Esophagus muscularis mucosa (tissue), 4 donors: ENCODE data around the gene F10.

Source experiments
- EP300 ChIP-seq: sonication (generic); formaldehyde crosslinking; IDR thresholded peaks from one replicate; pipeline ENCODE4 v1.6.1; 2017; ENCODE audit warnings: antibody characterized with exemption
- POLR2A ChIP-seq: fragments of 450-650 bp; IDR thresholded peaks from one replicate; pipeline ENCODE4 v1.6.1; 2017; ENCODE audit warnings: antibody characterized with exemption, moderate library complexity, mild to moderate bottlenecking, low read depth
- POLR2AphosphoS5 ChIP-seq, 2 donors: sonication (generic); formaldehyde crosslinking; IDR thresholded peaks; one replicate each; pipeline ENCODE4 v1.6.1; 2017; ENCODE audit warnings: antibody characterized with exemption in 2 of 2
- TF ChIP-seq, protein P1 (sequence below), 3 experiments: fragments of 200-600 bp in 2 of 3; fragments of 450-650 bp in 1 of 3; sonication (generic) in 2 of 3; IDR thresholded peaks; one replicate each; pipeline ENCODE4 v1.5.1; 2017 to 2019; ENCODE audit warnings: antibody characterized with exemption in 3 of 3, mild to moderate bottlenecking in 2 of 3, moderate library complexity in 1 of 3

DNA sequence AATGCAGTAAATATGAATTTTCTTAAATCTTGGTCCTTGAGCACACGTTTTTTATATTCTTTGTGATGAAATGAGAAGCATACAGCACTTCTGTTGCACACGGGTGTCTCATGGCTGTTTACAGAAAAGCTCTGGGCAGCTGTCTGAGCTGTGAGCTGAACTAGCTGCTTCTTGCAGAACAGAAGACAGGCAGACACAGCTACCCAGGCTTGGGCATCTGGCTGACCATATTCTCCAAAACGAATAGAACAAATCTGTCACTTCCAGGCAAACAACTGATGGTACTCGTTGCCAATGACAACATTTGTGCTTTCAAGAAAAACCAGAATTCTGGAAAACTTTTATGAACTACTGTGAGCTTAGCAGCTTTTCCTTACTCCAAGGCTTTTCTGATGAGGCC, 69.7 kb downstream of the F10 start:
- TF ChIP-seq POLR2A (no peak), EP300 (no peak), POLR2AphosphoS5 (IDR thresholded peaks at IDR 0.05) (no peak)
- TF ChIP-seq, protein P1, sequence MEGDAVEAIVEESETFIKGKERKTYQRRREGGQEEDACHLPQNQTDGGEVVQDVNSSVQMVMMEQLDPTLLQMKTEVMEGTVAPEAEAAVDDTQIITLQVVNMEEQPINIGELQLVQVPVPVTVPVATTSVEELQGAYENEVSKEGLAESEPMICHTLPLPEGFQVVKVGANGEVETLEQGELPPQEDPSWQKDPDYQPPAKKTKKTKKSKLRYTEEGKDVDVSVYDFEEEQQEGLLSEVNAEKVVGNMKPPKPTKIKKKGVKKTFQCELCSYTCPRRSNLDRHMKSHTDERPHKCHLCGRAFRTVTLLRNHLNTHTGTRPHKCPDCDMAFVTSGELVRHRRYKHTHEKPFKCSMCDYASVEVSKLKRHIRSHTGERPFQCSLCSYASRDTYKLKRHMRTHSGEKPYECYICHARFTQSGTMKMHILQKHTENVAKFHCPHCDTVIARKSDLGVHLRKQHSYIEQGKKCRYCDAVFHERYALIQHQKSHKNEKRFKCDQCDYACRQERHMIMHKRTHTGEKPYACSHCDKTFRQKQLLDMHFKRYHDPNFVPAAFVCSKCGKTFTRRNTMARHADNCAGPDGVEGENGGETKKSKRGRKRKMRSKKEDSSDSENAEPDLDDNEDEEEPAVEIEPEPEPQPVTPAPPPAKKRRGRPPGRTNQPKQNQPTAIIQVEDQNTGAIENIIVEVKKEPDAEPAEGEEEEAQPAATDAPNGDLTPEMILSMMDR (IDR thresholded peaks at IDR 0.05): no peak
